MM.1S (cell line): ENCODE measurements around the gene CNPY1.

ENCODE experiments used
- EZH2 ChIP-seq: fragments of 300-600 bp; sonication (generic); optimal IDR thresholded peaks from 2 replicates; pipeline ENCODE3; 2017; ENCODE audit warnings: low read depth, mild to moderate bottlenecking, antibody characterized with exemption, low read length, mixed read lengths
- TF ChIP-seq, protein P1 (sequence below): fragments of 300-600 bp; sonication (generic); IDR thresholded peaks from 2 replicates; pipeline ENCODE4 v1.5.1; 2016; ENCODE audit warnings: antibody characterized with exemption, low read length, mixed read lengths

DNA sequence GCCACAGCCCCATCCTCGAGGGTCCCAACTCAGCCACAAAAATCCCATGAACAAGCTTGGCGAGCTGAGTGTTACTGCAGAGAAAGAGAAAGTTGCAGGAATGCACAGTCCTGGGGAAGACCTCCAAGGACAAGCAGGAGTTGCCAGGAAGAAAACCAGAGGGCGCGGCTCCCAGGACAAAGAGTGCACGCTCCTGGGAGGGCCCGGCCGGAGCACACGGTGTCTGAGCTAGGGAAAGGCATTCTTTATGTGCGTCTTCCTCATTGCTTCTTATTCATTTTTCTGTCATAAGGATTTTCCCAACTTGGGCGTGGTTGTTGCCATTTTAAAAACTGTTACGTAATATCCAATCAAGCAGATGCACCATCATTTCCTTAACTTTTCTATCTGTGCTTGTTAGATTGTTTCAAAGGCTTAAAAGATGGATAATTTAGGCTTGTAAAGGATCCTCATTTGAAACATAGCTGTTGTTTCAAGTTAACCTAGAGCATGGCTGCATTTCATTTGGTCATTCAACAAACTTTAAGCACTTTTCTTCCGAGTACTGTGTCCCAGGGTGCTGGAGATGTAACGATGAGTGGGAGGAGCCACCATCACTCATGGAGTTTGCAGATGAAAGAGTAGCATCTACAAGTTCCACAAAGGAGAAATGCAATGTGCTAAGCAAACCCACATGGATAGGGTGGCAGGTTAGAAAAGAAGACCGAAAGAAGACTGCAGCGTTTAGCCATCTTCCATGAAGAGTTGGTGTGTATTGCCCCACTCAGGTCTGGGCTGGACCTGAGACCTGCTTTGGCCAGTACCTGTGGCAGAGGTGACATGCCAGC is 5.6 kb upstream of the CNPY1 start:
- TF ChIP-seq, protein P1, sequence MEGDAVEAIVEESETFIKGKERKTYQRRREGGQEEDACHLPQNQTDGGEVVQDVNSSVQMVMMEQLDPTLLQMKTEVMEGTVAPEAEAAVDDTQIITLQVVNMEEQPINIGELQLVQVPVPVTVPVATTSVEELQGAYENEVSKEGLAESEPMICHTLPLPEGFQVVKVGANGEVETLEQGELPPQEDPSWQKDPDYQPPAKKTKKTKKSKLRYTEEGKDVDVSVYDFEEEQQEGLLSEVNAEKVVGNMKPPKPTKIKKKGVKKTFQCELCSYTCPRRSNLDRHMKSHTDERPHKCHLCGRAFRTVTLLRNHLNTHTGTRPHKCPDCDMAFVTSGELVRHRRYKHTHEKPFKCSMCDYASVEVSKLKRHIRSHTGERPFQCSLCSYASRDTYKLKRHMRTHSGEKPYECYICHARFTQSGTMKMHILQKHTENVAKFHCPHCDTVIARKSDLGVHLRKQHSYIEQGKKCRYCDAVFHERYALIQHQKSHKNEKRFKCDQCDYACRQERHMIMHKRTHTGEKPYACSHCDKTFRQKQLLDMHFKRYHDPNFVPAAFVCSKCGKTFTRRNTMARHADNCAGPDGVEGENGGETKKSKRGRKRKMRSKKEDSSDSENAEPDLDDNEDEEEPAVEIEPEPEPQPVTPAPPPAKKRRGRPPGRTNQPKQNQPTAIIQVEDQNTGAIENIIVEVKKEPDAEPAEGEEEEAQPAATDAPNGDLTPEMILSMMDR = no peak
- TF ChIP-seq EZH2 = no peak
